MG63 (cell line): ENCODE data around the gene NOL12. TPM values are rescaled to one million over a fixed set of nuclear protein-coding genes. Genes with fewer than 3 reads are reported as not detected.
"Not testable (repeated sequence)": the region's sequence is repeated elsewhere in the genome, so short reads cannot be mapped to it uniquely, and the experiment has no call there.

Source experiments
- DNase-seq: peaks from one replicate; pipeline ENCODE4 v3.0.0-alpha.2; 2020
- H3K27me3 ChIP-seq: fragments of 250-450 bp; sonication (Bioruptor Pico); 2 replicates; pipeline ENCODE4 v1.5.1; 2020; ENCODE audit warnings: mild to moderate bottlenecking, moderate library complexity
- H3K36me3 ChIP-seq: fragments of 250-450 bp; sonication (Bioruptor Pico); 2 replicates; pipeline ENCODE4 v1.5.1; 2020; ENCODE audit warnings: mild to moderate bottlenecking, moderate library complexity
- H3K4me3 ChIP-seq: fragments of 250-450 bp; sonication (Bioruptor Pico); 2 replicates; pipeline ENCODE4 v1.5.1; 2020; ENCODE audit warnings: mild to moderate bottlenecking, moderate library complexity
- H3K9me3 ChIP-seq: fragments of 250-450 bp; sonication (Bioruptor Pico); 2 replicates; pipeline ENCODE4 v1.5.1; 2020; ENCODE audit warnings: mild to moderate bottlenecking, moderate library complexity
- total RNA-seq: library from RNA; depleted of rRNA; stranded (reverse); fragments of >200 nt; shearing (Covaris generic); gene quantifications from 2 replicates; pipeline ENCODE4 v1.2.3, GENCODE V29; 2014; ENCODE audit warnings: low replicate concordance

The NOL12 gene
- total RNA-seq, 1 experiment from 2014 or later = 61.0 TPM

DNA sequence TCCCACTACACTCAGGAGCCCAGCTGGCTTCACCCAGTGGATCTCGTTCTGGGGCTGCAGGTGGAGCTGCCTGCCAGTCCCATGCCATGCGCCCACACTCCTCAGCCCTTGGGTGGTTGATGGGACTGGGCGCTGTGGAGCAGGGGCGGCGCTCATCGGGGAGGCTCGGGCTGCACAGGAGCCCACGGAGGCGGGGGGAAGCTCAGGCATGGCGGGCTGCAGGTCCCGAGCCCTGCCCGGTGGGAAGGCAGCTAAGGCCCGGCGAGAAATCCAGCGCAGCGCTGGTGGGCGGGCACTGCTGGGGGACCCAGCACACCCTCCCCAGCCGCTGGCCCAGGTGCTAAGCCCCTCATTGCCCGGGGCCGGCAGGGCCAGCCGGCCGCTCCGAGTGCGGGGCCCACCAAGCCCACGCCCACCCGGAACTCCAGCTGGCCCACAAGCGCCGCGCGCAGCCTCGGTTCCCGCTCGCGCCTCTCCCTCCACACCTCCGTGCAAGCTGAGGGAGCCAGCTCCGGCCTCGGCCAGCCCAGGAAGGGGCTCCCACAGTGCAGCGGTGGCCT, 31.7 kb downstream of the NOL12 start:
- not testable (repeated sequence) for H3K27me3 ChIP-seq, H3K9me3 ChIP-seq, DNase-seq, H3K36me3 ChIP-seq, H3K4me3 ChIP-seq

DNA sequence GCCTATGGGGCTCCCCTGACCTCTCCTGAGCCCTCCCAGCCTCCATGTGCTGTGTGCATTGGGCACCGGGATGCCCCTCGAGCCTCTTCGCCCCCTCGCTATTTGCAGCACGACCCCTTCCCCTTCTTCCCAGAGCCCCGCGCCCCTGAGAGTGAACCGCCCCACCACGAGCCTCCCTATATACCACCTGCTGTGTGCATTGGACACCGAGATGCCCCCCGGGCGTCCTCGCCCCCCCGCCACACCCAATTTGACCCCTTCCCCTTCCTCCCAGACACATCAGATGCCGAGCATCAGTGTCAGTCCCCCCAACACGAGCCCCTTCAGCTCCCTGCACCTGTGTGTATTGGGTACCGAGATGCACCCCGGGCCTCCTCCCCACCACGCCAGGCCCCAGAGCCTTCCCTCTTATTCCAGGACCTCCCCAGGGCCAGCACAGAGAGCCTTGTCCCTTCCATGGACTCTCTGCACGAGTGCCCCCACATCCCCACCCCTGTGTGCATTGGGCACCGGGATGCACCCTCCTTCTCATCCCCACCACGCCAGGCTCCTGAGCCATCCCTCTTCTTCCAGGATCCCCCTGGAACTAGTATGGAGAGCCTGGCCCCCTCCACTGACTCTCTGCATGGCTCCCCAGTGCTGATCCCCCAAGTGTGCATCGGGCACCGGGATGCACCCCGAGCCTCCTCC, 39.6 kb downstream of the NOL12 start:
- no peaks in the 10 kb centered on the region for H3K36me3 ChIP-seq
- H3K27me3 ChIP-seq = no peaks in the 10 kb centered on the region
- no peak for DNase-seq
- H3K9me3 ChIP-seq = no peaks in the 10 kb centered on the region
- no peak overlapping the region for H3K4me3 ChIP-seq

DNA sequence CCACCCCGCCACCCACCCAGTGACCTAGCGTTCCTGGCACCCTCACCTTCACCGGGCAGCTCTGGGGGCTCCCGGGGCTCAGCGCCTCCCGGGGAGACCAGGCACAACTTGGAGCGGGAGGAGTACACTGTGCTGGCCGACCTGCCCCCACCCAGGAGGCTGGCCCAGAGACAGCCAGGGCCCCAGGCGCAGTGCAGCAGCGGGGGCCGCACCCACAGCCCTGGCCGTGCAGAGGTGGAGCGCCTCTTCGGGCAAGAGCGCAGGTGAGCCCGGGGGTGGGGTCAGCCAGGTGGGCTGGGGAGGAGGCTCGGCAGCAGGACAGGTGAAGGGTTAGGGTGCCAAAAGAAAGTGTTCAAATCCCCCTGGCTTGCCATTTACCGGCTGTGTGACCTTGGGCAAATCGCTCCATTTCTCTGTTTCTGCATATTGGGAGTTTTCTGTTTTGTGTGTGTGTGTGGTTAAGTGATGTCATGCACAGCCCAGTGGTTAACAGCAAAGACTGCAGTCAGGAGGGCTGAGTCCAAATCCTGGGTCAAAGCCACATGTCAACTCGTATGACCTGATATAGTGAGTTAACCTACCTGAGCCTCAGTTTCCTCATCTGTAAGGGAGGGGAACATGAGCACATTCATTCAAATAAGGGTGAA, 40.2 kb downstream of the NOL12 start:
- no peaks in the 10 kb centered on the region for H3K9me3 ChIP-seq
- H3K36me3 ChIP-seq = no peaks in the 10 kb centered on the region
- H3K4me3 ChIP-seq = no peak overlapping the region
- H3K27me3 ChIP-seq = no peaks in the 10 kb centered on the region
- DNase-seq = no peak

DNA sequence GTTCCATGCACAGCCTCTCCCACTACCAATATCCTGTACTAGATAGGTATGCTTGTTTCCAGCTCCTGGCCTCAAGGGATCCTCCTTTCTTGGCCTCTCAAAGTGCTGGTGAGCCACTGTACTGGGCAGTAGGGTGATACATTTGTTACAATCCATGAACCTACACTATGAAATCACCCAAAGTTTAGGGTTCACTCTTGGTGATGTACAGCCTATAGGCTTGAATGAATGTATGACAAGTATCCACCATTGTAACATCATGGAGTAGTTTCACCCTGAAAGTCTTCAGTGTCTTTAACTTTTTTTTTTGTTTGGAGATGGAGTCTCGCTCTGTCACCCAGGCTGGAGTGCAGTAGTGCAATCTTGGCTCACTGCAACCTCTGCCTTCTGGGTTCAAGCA, 42.5 kb downstream of the NOL12 start:
- no peak for DNase-seq

DNA sequence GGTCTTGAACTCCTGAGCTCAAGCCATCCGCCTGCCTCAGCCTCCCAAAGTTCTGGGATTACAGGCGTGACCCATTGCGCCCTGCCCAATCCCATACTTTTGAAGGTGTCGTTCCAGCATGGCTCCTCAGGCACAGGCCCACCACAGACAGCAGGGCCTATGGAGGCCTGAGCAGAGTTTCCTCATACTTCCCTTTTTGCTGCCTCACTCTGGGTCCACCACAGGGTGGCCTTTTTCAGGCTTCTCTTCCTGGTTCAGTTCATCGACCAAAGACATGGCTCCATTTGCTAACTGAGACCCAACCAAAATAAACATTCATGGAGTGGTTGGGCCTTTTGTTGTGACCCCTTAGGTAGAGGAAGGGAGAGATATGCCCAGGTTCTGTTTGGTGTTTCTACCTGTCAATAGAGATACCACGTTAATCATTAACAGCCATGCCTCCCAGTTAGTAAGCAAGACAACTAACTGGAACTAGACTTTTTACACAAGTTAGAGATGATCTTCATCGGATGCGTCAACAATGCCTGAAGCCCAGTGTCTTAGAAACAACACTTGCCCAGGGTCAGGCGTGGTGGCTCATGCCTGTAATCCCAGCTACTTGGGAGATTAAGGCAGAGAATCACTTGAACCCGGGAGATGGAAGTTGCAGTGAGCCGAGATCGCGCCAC, 45.8 kb downstream of the NOL12 start:
- Histone ChIP-seq H3K9me3 (no peaks in the 10 kb centered on the region), H3K36me3 (no peaks in the 10 kb centered on the region), H3K27me3 (no peaks in the 10 kb centered on the region), H3K4me3 (no peak overlapping the region)
- DNase-seq = no peak

More for the DNA sequence above, 42.5 kb downstream of the NOL12 start:
- Histone ChIP-seq H3K36me3 (no peaks in the 10 kb centered on the region), H3K4me3 (no peak overlapping the region), H3K9me3 (no peaks in the 10 kb centered on the region), H3K27me3 (no peaks in the 10 kb centered on the region)

DNA sequence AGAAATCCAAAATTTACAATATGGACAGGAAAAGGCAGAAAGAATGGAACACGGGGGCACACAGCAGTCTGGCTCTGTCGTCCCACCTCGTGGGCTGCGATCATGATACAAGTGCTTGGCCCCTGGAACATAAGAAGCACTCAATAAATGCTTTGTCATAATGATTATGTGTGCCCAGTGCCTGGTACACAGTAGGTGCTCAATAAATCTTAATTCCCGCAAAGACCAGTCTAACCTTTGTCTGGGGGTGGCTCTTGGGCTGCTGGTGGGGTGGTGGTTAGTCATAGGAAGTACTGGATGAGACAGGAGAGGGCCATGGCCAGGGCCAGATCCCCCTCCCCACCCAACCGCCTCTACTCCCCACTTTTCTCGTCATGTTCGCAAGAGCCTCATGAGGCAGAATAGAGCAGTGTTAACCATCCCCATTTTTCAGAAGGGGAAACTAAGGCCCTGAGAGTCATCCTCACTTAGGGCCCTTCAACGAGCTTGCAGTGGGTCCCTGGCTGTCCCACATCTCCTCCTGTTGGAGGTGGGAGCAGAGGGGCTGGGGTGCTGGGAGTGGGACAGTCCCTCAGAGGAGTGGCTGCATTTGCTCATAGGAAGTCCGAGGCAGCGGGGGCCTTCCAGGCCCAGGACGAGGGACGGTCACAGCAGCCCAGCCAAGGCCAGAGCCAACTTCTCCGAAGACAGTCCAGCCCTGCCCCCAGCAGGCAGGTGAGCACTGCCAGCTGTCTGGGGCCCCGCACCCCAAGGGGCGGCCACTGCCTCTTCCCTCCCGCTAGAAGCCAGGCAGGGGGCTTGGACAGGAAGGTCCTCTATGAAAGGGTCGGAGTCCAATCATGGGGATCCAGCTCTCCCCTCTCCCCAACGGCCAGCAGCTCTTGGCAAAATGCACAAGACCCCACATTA, 46.8 kb downstream of the NOL12 start:
- Histone ChIP-seq H3K4me3 (no peak overlapping the region), H3K27me3 (no peaks in the 10 kb centered on the region), H3K36me3 (no peaks in the 10 kb centered on the region), H3K9me3 (no peaks in the 10 kb centered on the region)
- DNase-seq = no peak

DNA sequence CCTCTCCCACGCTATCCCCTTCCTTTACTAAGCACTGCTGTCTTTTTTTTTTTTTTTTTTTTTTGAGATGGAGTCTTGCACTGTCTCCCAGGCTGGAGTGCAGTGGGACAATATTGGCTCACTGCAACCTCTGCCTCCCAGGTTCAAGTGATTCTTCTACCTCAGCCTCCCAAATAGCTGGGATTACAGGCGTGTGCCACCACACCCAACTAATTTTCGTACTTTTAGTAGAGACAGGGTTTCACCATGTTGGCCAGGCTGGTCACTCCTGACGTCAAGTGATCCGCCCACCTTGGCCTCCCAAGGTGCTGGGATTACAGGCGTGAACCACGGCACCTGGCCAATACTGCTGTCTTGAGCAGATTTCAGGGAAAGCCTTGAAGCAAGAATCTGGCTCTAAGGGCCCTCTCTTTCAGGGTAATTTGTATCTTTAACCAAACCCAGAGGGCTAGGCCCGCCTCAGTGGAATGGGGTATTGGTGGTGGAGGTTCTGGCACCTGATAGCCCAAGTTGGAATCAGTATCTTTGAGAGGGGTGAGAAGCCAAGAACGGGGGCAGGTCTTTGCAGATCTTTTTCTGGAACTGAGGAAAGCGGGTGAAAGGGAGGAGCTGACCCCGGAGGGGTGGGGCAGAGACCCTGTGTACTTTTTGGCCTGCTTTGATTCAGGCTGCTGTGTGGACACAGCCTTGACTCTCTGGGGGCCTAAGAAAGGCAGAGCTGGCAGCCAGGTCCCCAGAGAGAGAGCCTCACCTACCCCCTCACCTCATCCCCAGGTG, 47.7 kb downstream of the NOL12 start:
- no peak overlapping the region for H3K4me3 ChIP-seq
- H3K36me3 ChIP-seq = no peaks in the 10 kb centered on the region
- DNase-seq = no peak
- H3K27me3 ChIP-seq = no peaks in the 10 kb centered on the region
- no peaks in the 10 kb centered on the region for H3K9me3 ChIP-seq

DNA sequence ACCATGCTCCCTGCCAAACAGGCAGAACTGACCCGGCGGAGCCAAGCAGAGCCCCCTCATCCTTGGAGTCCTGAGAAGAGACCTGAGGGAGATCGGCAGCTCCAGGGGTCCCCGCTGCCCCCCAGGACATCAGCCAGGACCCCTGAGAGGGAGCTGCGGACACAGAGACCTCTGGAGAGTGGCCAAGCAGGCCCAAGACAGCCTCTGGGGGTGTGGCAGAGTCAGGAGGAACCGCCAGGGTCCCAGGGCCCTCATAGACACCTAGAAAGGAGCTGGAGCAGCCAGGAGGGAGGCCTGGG, 48.2 kb downstream of the NOL12 start:
- no peak for DNase-seq
- Histone ChIP-seq H3K36me3 (no peaks in the 10 kb centered on the region), H3K27me3 (no peaks in the 10 kb centered on the region), H3K9me3 (no peaks in the 10 kb centered on the region), H3K4me3 (no peak overlapping the region)

DNA sequence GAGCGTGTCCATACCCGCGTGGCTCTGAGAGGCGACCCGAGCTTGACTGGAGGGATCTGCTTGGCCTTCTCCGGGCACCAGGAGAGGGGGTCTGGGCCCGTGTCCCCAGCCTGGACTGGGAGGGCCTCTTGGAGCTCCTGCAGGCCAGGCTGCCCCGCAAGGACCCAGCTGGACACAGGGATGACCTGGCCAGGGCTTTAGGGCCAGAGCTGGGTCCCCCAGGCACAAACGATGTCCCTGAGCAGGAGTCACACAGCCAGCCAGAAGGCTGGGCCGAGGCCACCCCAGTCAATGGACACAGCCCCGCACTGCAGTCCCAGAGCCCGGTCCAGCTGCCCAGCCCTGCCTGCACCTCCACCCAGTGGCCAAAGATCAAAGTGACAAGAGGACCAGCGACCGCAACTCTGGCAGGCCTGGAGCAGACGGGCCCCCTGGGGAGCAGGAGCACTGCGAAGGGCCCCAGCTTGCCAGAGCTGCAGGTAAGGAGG, 48.9 kb downstream of the NOL12 start:
- Histone ChIP-seq H3K4me3 (no peak overlapping the region), H3K27me3 (no peaks in the 10 kb centered on the region), H3K9me3 (no peaks in the 10 kb centered on the region), H3K36me3 (no peaks in the 10 kb centered on the region)
- peak; percentile 43 for DNase-seq

DNA sequence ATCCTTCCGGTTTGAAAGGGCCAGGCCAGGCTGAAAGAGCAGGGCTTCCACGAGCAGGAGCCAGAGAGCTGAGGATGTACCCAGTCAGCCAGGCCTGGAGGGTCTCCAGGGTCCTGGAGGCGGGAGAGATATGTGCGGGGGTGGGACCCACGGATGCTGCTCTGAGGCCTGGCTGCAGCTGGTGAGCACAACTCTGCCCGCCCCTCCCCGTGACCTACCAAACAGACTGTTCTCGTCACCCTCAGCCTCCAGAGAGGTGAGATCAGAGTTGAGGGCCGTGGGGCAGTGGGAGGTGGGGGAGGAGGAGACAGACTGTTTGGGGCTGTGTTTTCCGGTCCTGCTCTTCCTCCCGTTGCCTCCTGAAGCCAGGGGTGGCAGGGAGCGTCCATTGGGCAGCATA, 52.9 kb downstream of the NOL12 start:
- Histone ChIP-seq H3K9me3 (no peaks in the 10 kb centered on the region), H3K27me3 (no peaks in the 10 kb centered on the region), H3K4me3 (no peak overlapping the region), H3K36me3 (peaks cover under 1% of the 10 kb centered on the region)
- peak; percentile 75 for DNase-seq

DNA sequence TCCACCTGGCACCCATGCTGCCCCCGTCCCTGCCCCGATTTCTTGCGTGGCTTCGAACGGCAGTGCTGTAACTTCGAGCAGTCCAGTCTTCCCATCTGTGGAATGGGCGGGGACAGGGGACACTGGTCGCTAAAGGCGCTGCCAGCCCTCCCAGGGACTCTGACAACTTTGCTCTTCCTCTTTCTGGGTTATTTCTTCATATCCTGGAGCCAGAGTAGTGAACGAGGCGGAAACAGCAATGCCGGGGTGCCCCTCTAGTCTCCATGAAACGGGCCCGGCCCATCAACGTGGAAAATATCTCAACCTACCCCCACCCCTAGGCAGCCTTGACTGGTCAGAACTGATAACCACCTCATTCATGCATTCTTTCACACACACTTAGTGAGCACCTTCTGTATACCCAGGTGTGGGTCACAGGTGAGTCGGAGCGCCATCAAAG, 53.5 kb downstream of the NOL12 start:
- H3K9me3 ChIP-seq = no peaks in the 10 kb centered on the region
- no peak for DNase-seq

DNA sequence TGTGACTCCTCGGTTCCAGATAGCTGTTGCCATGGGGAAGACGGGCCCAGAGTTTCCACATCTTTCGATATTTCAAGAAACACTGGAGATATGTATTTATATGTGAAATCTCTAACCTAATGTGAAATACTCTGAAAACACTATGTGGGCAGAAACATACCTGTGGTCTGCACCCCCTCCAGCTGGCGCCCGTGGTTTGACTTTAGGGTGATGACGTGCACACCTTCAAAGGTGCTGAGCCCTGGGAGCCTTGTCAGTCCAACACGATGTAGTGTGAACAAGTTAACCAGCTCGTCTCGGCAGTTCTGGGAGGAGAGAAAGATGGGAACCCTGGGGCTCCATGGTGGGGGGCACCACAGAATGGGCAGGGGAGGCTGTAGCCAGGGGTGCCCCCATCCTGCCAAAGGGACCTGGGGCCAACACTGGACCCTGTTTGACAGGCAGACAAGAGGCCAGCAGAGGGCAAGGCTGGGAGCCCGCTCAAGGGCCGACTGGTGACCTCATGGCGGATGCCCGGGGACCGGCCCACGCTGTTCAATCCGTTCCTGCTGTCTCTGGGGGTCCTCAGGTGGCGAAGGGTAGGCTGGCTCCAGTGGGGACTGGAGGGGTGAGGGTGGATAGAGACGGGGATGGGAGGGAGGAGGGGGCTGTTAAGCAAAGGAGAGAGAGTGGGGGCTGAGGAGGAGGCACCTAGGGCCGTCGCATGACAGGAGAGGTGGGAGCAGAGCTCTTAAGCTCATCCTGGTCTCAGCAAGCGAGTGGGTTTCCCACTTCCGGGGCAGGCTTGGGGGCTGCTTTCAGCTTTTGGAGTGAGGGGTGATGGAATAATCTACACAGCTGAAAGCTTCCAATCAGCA, 54.5 kb downstream of the NOL12 start:
- no peaks in the 10 kb centered on the region for H3K27me3 ChIP-seq
- H3K4me3 ChIP-seq = no peak overlapping the region
- H3K9me3 ChIP-seq = no peaks in the 10 kb centered on the region
- DNase-seq = no peak
- H3K36me3 ChIP-seq = peaks cover 8% of the 10 kb centered on the region

More for the DNA sequence above, 53.5 kb downstream of the NOL12 start:
- H3K4me3 ChIP-seq = no peak overlapping the region
- peaks cover 7% of the 10 kb centered on the region for H3K36me3 ChIP-seq
- H3K27me3 ChIP-seq = no peaks in the 10 kb centered on the region

DNA sequence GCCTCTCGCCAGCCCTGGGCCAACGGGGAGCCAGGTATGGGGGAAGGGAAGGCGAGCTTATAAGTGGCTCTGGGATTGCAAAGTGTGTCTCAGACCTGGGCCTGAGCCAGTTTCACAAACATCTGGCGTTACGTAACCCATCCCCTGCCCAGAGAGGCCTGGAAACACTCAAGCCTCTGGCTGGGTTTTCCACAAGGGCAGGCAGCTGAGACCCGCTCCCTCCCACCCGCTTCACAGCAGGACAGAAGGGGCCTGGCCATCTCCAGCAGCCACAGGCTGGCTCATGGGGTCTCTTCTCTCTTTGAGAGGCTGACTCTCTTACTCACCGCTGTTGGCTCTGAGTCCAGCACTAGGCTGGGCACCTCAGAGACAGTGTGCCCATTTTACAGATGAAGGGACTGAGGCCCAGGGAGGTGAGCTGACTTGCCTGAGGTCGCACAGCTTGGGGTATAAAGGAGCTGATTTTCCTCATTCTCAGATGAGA, 55.2 kb downstream of the NOL12 start:
- peak; percentile 92 for DNase-seq
- H3K9me3 ChIP-seq = no peaks in the 10 kb centered on the region
- H3K36me3 ChIP-seq = peaks cover 9% of the 10 kb centered on the region
- no peaks in the 10 kb centered on the region for H3K27me3 ChIP-seq
- H3K4me3 ChIP-seq = no peak overlapping the region

DNA sequence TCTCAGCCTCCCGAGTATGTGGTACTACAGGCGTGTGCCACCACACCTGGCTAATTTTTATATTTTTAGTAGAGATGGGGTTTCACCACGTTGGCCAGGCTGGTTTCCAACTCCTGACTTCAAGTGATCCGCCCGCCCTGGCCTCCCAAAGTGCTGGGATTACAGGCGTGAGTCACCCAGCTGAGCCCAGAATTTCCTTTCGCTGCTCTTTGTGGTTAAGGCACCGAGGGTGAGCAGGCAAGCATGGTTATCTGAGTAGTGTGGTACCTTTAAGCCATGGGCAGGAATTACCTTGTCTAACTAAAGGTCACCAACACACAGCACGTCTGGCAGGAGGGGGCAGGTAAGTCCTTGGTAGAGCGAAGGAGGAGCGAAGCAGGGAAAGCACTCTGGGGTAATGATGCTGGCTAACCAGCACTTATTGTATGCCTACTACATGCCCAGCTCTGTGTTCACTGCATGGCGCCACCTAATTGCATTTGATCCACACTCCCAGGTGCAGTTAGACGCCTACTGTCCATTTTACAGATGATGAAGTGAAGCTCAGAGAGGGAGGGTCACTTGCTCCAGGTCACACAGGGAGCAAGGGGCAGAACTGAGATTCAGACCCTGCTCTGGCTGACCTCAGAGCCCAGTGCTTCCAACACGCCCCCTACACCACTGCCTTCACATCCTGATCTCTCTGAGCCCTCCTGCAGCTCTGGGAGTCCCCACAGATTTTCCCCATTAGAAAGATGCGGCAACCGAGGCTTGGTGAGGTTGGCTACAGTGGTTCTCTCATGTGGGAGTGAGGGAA, 56.4 kb downstream of the NOL12 start:
- Histone ChIP-seq H3K36me3 (peaks cover 19% of the 10 kb centered on the region), H3K27me3 (no peaks in the 10 kb centered on the region), H3K4me3 (no peak overlapping the region; the same call in 1 of the 2 replicates), H3K9me3 (no peaks in the 10 kb centered on the region)
- DNase-seq = peak; percentile 92
